B cell (primary cell): ENCODE results near the gene CEP128. TPM values are rescaled to one million over a fixed set of nuclear protein-coding genes. Genes with fewer than 3 reads are reported as not detected.

ENCODE experiments used
- ATAC-seq: fragments of 200-7000 bp; cut with Tn5 transposase; one replicate; pipeline ENCODE4 v1.10.0; 2021; ENCODE audit warnings: low read depth, mild to moderate bottlenecking, moderate number of reproducible peaks, moderate library complexity
- CTCF ChIA-PET: fragments of 350-600 bp; sonication (Branson Sonifier 250); formaldehyde crosslinking; loops from one replicate; lab custom pipeline; 2021; ENCODE audit warnings: antibody characterized with exemption, inconsistent platforms; lab: Charles Lee
- POLR2A ChIA-PET: fragments of 350-600 bp; sonication (Branson Sonifier 250); formaldehyde crosslinking; loops from one replicate; lab custom pipeline; 2021; ENCODE audit warnings: antibody characterized with exemption; lab: Charles Lee
- DNase-seq: peaks from one replicate; pipeline ENCODE4 v3.0.0; 2013
- H2AFZ ChIP-seq: 2 replicates; pipeline ENCODE4 v1.6.1; 2012; ENCODE audit warnings: mild to moderate bottlenecking, low read depth, low read length; ENCODE audit not compliant: insufficient read depth, poor library complexity, severe bottlenecking
- H3K27ac ChIP-seq, 2 donors: 1 replicate in 1 of 2; 2 replicates in 1 of 2; pipeline ENCODE4 v1.5.1; 2012 to 2013; ENCODE audit warnings: low read length in 2 of 2, mild to moderate bottlenecking in 2 of 2, moderate library complexity in 1 of 2
- H3K27me3 ChIP-seq, 4 experiments: fragments of 200-600 bp in 1 of 4; sonication (generic) in 1 of 4; replicated peaks in 1 of 4; 1 replicate in 2 of 4; 2 replicates in 2 of 4; pipeline versions ENCODE4 v1.6.1 to v1.7.0; 2013 to 2016; ENCODE audit warnings: low read length in 3 of 4, mild to moderate bottlenecking in 2 of 4, mixed read lengths in 1 of 4, moderate library complexity in 1 of 4; ENCODE audit not compliant: insufficient read depth in 4 of 4, control insufficient read depth in 3 of 4; ENCODE audit errors: control extremely low read depth in 1 of 4
- H3K36me3 ChIP-seq, 2 experiments: replicated peaks in 1 of 2; 1 replicate in 1 of 2; 2 replicates in 1 of 2; pipeline versions ENCODE4 v1.6.1 to v1.7.1; 2013; ENCODE audit warnings: low read length in 1 of 2; ENCODE audit not compliant: insufficient read depth in 2 of 2, control insufficient read depth in 1 of 2; ENCODE audit errors: control extremely low read depth in 1 of 2, extremely low read depth in 1 of 2
- H3K4me1 ChIP-seq, 2 donors: fragments of 200-600 bp in 1 of 2; sonication (generic) in 1 of 2; 1 replicate in 1 of 2; 2 replicates in 1 of 2; pipeline versions ENCODE4 v1.5.1 to v1.6.1; 2013 to 2017; ENCODE audit warnings: low read length in 2 of 2; ENCODE audit not compliant: control insufficient read depth in 2 of 2, insufficient read depth in 2 of 2
- H3K4me2 ChIP-seq: replicated peaks from 2 replicates; pipeline ENCODE3; 2012; ENCODE audit warnings: mild to moderate bottlenecking, low read depth, low read length; ENCODE audit not compliant: poor library complexity, severe bottlenecking
- H3K4me3 ChIP-seq, 5 experiments: fragments of 200-600 bp in 1 of 5; sonication (generic) in 1 of 5; 1 replicate in 3 of 5; 2 replicates in 2 of 5; pipeline versions ENCODE4 v1.5.1 to v1.7.0; 2011 to 2016; ENCODE audit warnings: low read length in 4 of 5, mild to moderate bottlenecking in 4 of 5, low read depth in 2 of 5, control low read depth in 1 of 5, moderate library complexity in 1 of 5; ENCODE audit not compliant: insufficient read depth in 1 of 5; ENCODE audit errors: control extremely low read depth in 1 of 5, extremely low read depth in 1 of 5
- H3K79me2 ChIP-seq: fragments of 200-600 bp; sonication (generic); one replicate; pipeline ENCODE4 v1.6.0; 2016; ENCODE audit warnings: low read length; ENCODE audit not compliant: control insufficient read depth, insufficient read depth
- H3K9ac ChIP-seq: fragments of 200-600 bp; sonication (generic); 2 replicates; pipeline ENCODE4 v1.6.1; 2017; ENCODE audit warnings: mild to moderate bottlenecking, low read length, moderate library complexity
- H3K9me3 ChIP-seq, 3 donors: one replicate each; pipeline versions ENCODE4 v1.6.1 to v1.7.1; 2013; ENCODE audit warnings: low read length in 2 of 3; ENCODE audit not compliant: control insufficient read depth in 2 of 3, insufficient read depth in 1 of 3; ENCODE audit errors: control extremely low read depth in 1 of 3
- H4K20me1 ChIP-seq: 2 replicates; pipeline ENCODE4 v1.6.0; 2012; ENCODE audit warnings: mild to moderate bottlenecking, low read length; ENCODE audit not compliant: insufficient read depth, control insufficient read depth, poor library complexity, severe bottlenecking
- H3K27ac Mint-ChIP-seq: one replicate; pipeline ENCODE4 v1.8.0; 2021; ENCODE audit warnings: mixed read lengths
- H3K27me3 Mint-ChIP-seq: one replicate; pipeline ENCODE4 v1.8.0; 2021; ENCODE audit warnings: mixed read lengths
- H3K4me1 Mint-ChIP-seq: one replicate; pipeline ENCODE4 v1.8.0; 2021; ENCODE audit warnings: mixed read lengths
- H3K4me3 Mint-ChIP-seq: one replicate; pipeline ENCODE4 v1.8.0; 2021; ENCODE audit warnings: mixed read lengths
- H3K9me3 Mint-ChIP-seq: one replicate; pipeline ENCODE4 v1.8.0; 2022; ENCODE audit warnings: mixed read lengths; ENCODE audit not compliant: insufficient read depth
- EZH2 ChIP-seq: IDR thresholded peaks from 2 replicates; pipeline ENCODE4 v1.6.1; 2012; ENCODE audit warnings: borderline replicate concordance, low read depth, mild to moderate bottlenecking, moderate library complexity, low read length; ENCODE audit not compliant: insufficient read depth, poor library complexity, severe bottlenecking
- WGBS: methylation state at CpG from one replicate; pipeline ENCODE4 v1.1.5; 2013; ENCODE audit warnings: missing lambda C conversion rate; ENCODE audit not compliant: insufficient coverage; 5-methylcytosine and 5-hydroxymethylcytosine counted together
- intact Hi-C: fragments of 100-400 bp; cut with micrococcal nuclease; formaldehyde crosslinking; loops from one replicate; pipeline ENCODE4 v1.10.0; 2022
- polyA plus RNA-seq: library from polyadenylated mRNA; depleted of rRNA; stranded (reverse); fragments of >200 nt; gene quantifications from 2 replicates; pipeline ENCODE4 v1.2.3, GENCODE V29; 2012
- total RNA-seq, 2 donors: library from RNA; stranded (reverse); fragments of 120-200 nt in 1 of 2; gene quantifications; 1 replicate in 1 of 2; 2 replicates in 1 of 2; pipeline versions ENCODE4 v1.2.3 to v1.2.4, GENCODE V29; 2013 to 2022
- TF ChIP-seq, protein P1 (sequence below): fragments of 200-600 bp; IDR thresholded peaks from one replicate; pipeline ENCODE4 v1.8.0; 2022; ENCODE audit warnings: antibody characterized with exemption, mild to moderate bottlenecking

CEP128 gene
- total and polyA plus RNA-seq, 2 donors (not counting 1 experiment from before 2014, with no cell fraction given), result 1.1 to 31.6 TPM

GRCh38 chr14:80700601-80701000 lies 240.9 kb downstream of the CEP128 start:
- WGBS, result no CpG with 5 or more reads among the region's 1 CpG
- TF ChIP-seq, protein P1, sequence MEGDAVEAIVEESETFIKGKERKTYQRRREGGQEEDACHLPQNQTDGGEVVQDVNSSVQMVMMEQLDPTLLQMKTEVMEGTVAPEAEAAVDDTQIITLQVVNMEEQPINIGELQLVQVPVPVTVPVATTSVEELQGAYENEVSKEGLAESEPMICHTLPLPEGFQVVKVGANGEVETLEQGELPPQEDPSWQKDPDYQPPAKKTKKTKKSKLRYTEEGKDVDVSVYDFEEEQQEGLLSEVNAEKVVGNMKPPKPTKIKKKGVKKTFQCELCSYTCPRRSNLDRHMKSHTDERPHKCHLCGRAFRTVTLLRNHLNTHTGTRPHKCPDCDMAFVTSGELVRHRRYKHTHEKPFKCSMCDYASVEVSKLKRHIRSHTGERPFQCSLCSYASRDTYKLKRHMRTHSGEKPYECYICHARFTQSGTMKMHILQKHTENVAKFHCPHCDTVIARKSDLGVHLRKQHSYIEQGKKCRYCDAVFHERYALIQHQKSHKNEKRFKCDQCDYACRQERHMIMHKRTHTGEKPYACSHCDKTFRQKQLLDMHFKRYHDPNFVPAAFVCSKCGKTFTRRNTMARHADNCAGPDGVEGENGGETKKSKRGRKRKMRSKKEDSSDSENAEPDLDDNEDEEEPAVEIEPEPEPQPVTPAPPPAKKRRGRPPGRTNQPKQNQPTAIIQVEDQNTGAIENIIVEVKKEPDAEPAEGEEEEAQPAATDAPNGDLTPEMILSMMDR, result no peak
- no peak for TF ChIP-seq EZH2
- H3K27ac ChIP-seq, result no peak overlapping the region
- Mint-ChIP-seq H3K9me3 (no peaks in the 10 kb centered on the region), H3K27ac (no peak overlapping the region), H3K27me3 (no peaks in the 10 kb centered on the region), H3K4me3 (no peak overlapping the region), H3K4me1 (no peaks in the 10 kb centered on the region)
- H3K79me2 ChIP-seq, result no peaks in the 10 kb centered on the region
- CTCF ChIA-PET, result no interaction called here
- no peaks in the 10 kb centered on the region for H3K4me1 ChIP-seq
- no peaks in the 10 kb centered on the region for H3K27me3 ChIP-seq
- intact Hi-C loops, result no loop called here
- H3K9ac ChIP-seq, result no peak overlapping the region
- ATAC-seq, result no peak
- H2AFZ ChIP-seq, result no peak overlapping the region
- DNase-seq, result no peak
- H3K9me3 ChIP-seq, result no peaks in the 10 kb centered on the region
- POLR2A ChIA-PET, result no interaction called here
- H4K20me1 ChIP-seq, result no peaks in the 10 kb centered on the region
- no peak overlapping the region for H3K4me3 ChIP-seq
- peaks cover 0 to under 1% of the 10 kb centered on the region in 2 experiments for H3K36me3 ChIP-seq
- no peak overlapping the region for H3K4me2 ChIP-seq

GRCh38 chr14:80699861-80700260 lies 241.7 kb downstream of the CEP128 start:
- ChIA-PET POLR2A (no interaction called here), CTCF (no interaction called here)
- ATAC-seq (no peak), DNase-seq (no peak)
- TF ChIP-seq EZH2, result no peak
- TF ChIP-seq, protein P1, result no peak
- no peaks in the 10 kb centered on the region for H3K36me3 ChIP-seq
- Mint-ChIP-seq H3K4me3 (no peak overlapping the region), H3K9me3 (no peaks in the 10 kb centered on the region), H3K27me3 (no peaks in the 10 kb centered on the region), H3K4me1 (no peaks in the 10 kb centered on the region), H3K27ac (no peak overlapping the region)
- no peaks in the 10 kb centered on the region for H4K20me1 ChIP-seq
- no peaks in the 10 kb centered on the region for H3K79me2 ChIP-seq
- H2AFZ ChIP-seq, result no peak overlapping the region
- H3K4me1 ChIP-seq, result no peaks in the 10 kb centered on the region
- no peak overlapping the region for H3K9ac ChIP-seq
- no CpG with 5 or more reads among the region's 4 CpGs for WGBS
- no peak overlapping the region for H3K4me2 ChIP-seq
- H3K9me3 ChIP-seq, result no peaks in the 10 kb centered on the region
- H3K4me3 ChIP-seq, result no peak overlapping the region
- H3K27ac ChIP-seq, result no peak overlapping the region
- intact Hi-C loops, result no loop called here
- H3K27me3 ChIP-seq, result no peaks in the 10 kb centered on the region
